Mesenchymal stem cell (in vitro differentiated cells and primary cell): Measurements from ENCODE around the gene PPP4R3C.
A peak's percentile ranks its signal among the peaks of the same experiment; 100 is the strongest.
"Not testable (repeated sequence)": the region's sequence is repeated elsewhere in the genome, so short reads cannot be mapped to it uniquely, and the experiment has no call there.

Source experiments
- DNase-seq: peaks from one replicate; pipeline ENCODE4 v3.0.0-alpha.2; 2013
- H2AFZ ChIP-seq: one replicate; pipeline ENCODE4 v1.6.1; 2013; ENCODE audit warnings: low read depth, mild to moderate bottlenecking, control low read depth, inconsistent platforms, low read length, moderate library complexity
- H2AK5ac ChIP-seq: 2 replicates; pipeline ENCODE4 v1.6.1; 2013; ENCODE audit warnings: low read length, moderate library complexity, mild to moderate bottlenecking, inconsistent platforms; ENCODE audit not compliant: severe bottlenecking
- H2BK120ac ChIP-seq: one replicate; pipeline ENCODE4 v1.6.1; 2013; ENCODE audit warnings: low read depth, mild to moderate bottlenecking, inconsistent platforms, low read length, moderate library complexity
- H2BK12ac ChIP-seq, 2 experiments: one replicate each; pipeline ENCODE4 v1.6.1; 2013; ENCODE audit warnings: inconsistent platforms in 2 of 2, low read length in 2 of 2, mild to moderate bottlenecking in 2 of 2, moderate library complexity in 2 of 2, control low read depth in 1 of 2
- H2BK15ac ChIP-seq: one replicate; pipeline ENCODE4 v1.6.1; 2013; ENCODE audit warnings: mild to moderate bottlenecking, low read depth, inconsistent platforms; ENCODE audit not compliant: poor library complexity, severe bottlenecking
- H2BK5ac ChIP-seq: 2 replicates; pipeline ENCODE4 v1.6.1; 2013; ENCODE audit warnings: low read depth, mild to moderate bottlenecking, low read length, control low read depth, inconsistent platforms; ENCODE audit not compliant: poor library complexity, severe bottlenecking
- H3K14ac ChIP-seq, 2 experiments: one replicate each; pipeline ENCODE4 v1.6.1; 2013; ENCODE audit warnings: inconsistent platforms in 2 of 2, low read length in 2 of 2, control low read depth in 1 of 2, mild to moderate bottlenecking in 1 of 2, moderate library complexity in 1 of 2
- H3K18ac ChIP-seq, 2 experiments: one replicate each; pipeline ENCODE4 v1.6.1; 2013; ENCODE audit warnings: inconsistent platforms in 2 of 2, low read length in 2 of 2, control low read depth in 1 of 2, low read depth in 1 of 2, mild to moderate bottlenecking in 1 of 2
- H3K23ac ChIP-seq, 2 experiments: one replicate each; pipeline ENCODE4 v1.6.1; 2013; ENCODE audit warnings: inconsistent platforms in 2 of 2, low read length in 2 of 2, mild to moderate bottlenecking in 2 of 2, moderate library complexity in 2 of 2, control low read depth in 1 of 2
- H3K27ac ChIP-seq: 2 replicates; pipeline ENCODE4 v1.5.1; 2013; ENCODE audit warnings: mild to moderate bottlenecking, moderate library complexity, low read length, control low read depth, inconsistent platforms; ENCODE audit not compliant: poor library complexity, severe bottlenecking
- H3K27me3 ChIP-seq, 2 experiments: 2 replicates each; pipeline versions ENCODE4 v1.6.1 to v1.7.0; 2013; ENCODE audit warnings: low read length in 2 of 2, mild to moderate bottlenecking in 2 of 2, moderate library complexity in 2 of 2, control low read depth in 1 of 2, inconsistent platforms in 1 of 2; ENCODE audit not compliant: control insufficient read depth in 1 of 2, insufficient read depth in 1 of 2
- H3K36me3 ChIP-seq, 2 experiments: 2 replicates each; pipeline versions ENCODE4 v1.6.1 to v1.7.0; 2013; ENCODE audit warnings: low read length in 2 of 2, control low read depth in 1 of 2, inconsistent platforms in 1 of 2, low read depth in 1 of 2, mild to moderate bottlenecking in 1 of 2; ENCODE audit not compliant: insufficient read depth in 2 of 2, control insufficient read depth in 1 of 2
- H3K4ac ChIP-seq, 2 experiments: one replicate each; pipeline ENCODE4 v1.6.1; 2013; ENCODE audit warnings: inconsistent platforms in 2 of 2, low read length in 2 of 2, mild to moderate bottlenecking in 2 of 2, moderate library complexity in 2 of 2, control low read depth in 1 of 2, low read depth in 1 of 2
- H3K4me1 ChIP-seq: 2 replicates; pipeline ENCODE4 v1.6.1; 2013; ENCODE audit warnings: low read depth, low read length, control low read depth; ENCODE audit not compliant: control insufficient read depth, insufficient read depth
- H3K4me2 ChIP-seq: 2 replicates; pipeline ENCODE4 v1.6.1; 2013; ENCODE audit warnings: low read length, mild to moderate bottlenecking, inconsistent platforms; ENCODE audit not compliant: poor library complexity, severe bottlenecking
- H3K4me3 ChIP-seq, 2 experiments: 2 replicates each; pipeline versions ENCODE4 v1.5.1 to v1.7.0; 2013; ENCODE audit warnings: low read length in 2 of 2, mild to moderate bottlenecking in 2 of 2, control low read depth in 1 of 2, low read depth in 1 of 2; ENCODE audit not compliant: insufficient read depth in 1 of 2
- H3K79me1 ChIP-seq: replicated peaks from 2 replicates; pipeline ENCODE4 v1.6.1; 2013; ENCODE audit warnings: mild to moderate bottlenecking, control low read depth, low read length, inconsistent platforms; ENCODE audit not compliant: poor library complexity, severe bottlenecking
- H3K9ac ChIP-seq: 2 replicates; pipeline ENCODE4 v1.7.0; 2013; ENCODE audit warnings: mild to moderate bottlenecking, low read length, moderate library complexity
- H3K9me3 ChIP-seq: 2 replicates; pipeline ENCODE4 v1.7.0; 2013; ENCODE audit warnings: mild to moderate bottlenecking, low read length; ENCODE audit not compliant: control insufficient read depth
- H4K8ac ChIP-seq: one replicate; pipeline ENCODE4 v1.6.1; 2013; ENCODE audit warnings: inconsistent platforms, mild to moderate bottlenecking, low read length, moderate library complexity
- H4K91ac ChIP-seq: one replicate; pipeline ENCODE4 v1.6.1; 2013; ENCODE audit warnings: mild to moderate bottlenecking, low read length, inconsistent platforms
- WGBS: methylation state at CpG from one replicate; pipeline ENCODE4 v1.1.7; 2013; ENCODE audit warnings: mixed read lengths; 5-methylcytosine and 5-hydroxymethylcytosine counted together

PPP4R3C gene

DNA sequence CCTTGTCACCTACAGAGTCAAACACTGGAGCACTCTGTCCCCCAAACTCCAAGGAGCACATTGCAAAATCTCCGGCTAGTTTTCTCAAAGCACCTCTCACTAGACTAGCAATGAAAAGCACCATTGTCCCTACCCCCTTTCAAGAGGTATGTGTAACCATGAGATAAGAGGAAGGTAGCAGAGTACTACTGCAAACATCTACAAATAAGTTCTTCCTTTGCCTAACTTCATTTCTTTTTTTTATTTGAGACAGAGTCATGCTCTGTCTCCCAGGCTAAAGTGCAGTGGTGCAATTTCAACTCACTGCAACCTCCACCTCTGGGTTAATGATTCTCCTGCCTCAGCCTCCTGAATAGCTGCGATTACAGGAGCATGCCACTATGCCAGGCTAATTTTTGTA lies 17.7 kb downstream of the PPP4R3C start:
- no peak overlapping the region for H3K4me3 ChIP-seq
- H2BK120ac ChIP-seq, result no peak overlapping the region
- no peak overlapping the region for H4K91ac ChIP-seq
- no peak overlapping the region for H3K4me2 ChIP-seq
- no peak overlapping the region for H3K18ac ChIP-seq
- no peak for DNase-seq
- H2AFZ ChIP-seq, result no peak overlapping the region
- H3K4ac ChIP-seq, result no peak overlapping the region
- H2BK5ac ChIP-seq, result no peak overlapping the region
- no peak overlapping the region for H3K23ac ChIP-seq
- no peaks in the 10 kb centered on the region for H3K9me3 ChIP-seq
- H3K79me1 ChIP-seq, result no peaks in the 10 kb centered on the region
- peaks cover 3% of the 10 kb centered on the region for H3K4me1 ChIP-seq
- H3K36me3 ChIP-seq, result no peaks in the 10 kb centered on the region
- H2BK12ac ChIP-seq, result no peak overlapping the region
- H3K27ac ChIP-seq, result no peak overlapping the region
- H3K27me3 ChIP-seq, result no peaks in the 10 kb centered on the region
- H4K8ac ChIP-seq, result no peak overlapping the region
- H3K14ac ChIP-seq, result no peak overlapping the region
- no peak overlapping the region for H2AK5ac ChIP-seq
- no CpG with 5 or more reads among the region's 2 CpGs for WGBS
- H3K9ac ChIP-seq, result no peak overlapping the region
- no peak overlapping the region for H2BK15ac ChIP-seq

DNA sequence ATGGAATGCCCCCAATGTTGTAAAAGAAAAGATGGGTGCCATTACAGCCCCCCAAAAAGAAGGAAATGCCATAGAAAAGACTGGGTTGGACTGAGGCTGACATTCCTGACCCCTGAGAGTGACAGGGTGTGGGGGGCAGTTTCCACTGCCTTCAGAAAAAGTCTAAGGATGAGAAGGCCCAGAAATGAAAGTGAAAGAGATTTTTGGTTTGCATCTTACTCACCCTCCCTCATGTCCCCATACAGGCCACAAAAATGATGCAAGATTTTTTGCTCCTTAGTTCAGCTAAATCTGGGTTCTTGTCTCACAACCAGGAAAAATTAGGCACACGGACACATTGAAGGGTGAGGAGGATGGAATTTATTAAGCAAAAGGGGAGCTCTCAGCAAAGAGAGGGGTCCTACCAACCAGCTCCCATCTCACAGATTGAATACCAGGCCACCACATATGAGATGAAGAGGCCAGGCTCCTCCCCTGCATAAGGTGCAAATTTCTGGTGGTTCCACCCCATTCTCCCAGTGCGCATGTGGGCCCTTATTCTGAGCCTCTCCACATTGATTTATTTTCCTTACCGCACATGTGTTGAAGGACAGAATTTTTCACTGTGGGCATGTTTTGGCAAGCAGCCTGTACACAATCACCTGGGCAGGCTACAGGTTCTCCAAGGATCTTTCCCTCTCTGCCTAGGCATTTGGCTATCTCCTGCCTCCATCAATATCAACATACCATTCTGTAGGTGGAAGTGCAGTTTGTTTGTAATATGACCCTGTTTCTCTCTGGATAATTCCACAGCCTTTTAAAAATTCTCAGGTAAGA lies 18.8 kb downstream of the PPP4R3C start:
- Histone ChIP-seq H3K23ac (no peak overlapping the region), H3K14ac (no peak overlapping the region), H3K4me2 (no peak overlapping the region), H3K9ac (no peak overlapping the region), H4K91ac (no peak overlapping the region), H3K4me1 (peaks cover 3% of the 10 kb centered on the region), H2BK15ac (no peak overlapping the region), H3K4me3 (no peak overlapping the region), H2AK5ac (no peak overlapping the region), H2BK12ac (no peak overlapping the region), H2AFZ (no peak overlapping the region), H2BK120ac (no peak overlapping the region), H3K18ac (no peak overlapping the region), H3K4ac (no peak overlapping the region), H3K27ac (no peak overlapping the region), H4K8ac (no peak overlapping the region), H3K36me3 (no peaks in the 10 kb centered on the region), H3K27me3 (no peaks in the 10 kb centered on the region), H3K9me3 (no peaks in the 10 kb centered on the region), H2BK5ac (no peak overlapping the region), H3K79me1 (no peaks in the 10 kb centered on the region)
- peak; percentile 2 for DNase-seq
- WGBS, result 50% methylated on average over 2 of the region's 3 CpGs

DNA sequence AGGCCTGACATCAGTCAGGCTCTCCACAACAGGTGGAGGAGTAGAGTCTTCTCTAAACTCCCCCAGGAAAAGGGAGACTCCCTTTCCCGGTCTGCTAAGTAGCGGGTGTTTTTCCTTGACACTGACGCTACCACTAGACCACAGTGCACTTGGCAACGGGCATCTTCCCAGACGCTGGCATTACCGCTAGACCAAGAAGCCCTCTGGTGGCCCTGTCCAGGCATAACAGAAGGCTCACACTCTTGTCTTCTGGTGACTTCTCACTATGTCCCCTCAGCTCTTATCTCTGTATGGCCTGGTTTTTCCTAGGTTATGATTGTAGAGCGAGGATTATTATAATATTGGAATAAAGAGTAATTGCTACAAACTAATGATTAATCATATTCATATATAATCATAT lies 20.7 kb downstream of the PPP4R3C start:
- H3K4me1 ChIP-seq, H2AFZ ChIP-seq, H4K91ac ChIP-seq, H2BK5ac ChIP-seq, H3K4me2 ChIP-seq, H3K14ac ChIP-seq, H3K4me3 ChIP-seq, H3K9me3 ChIP-seq, H3K79me1 ChIP-seq, H3K18ac ChIP-seq, H2BK120ac ChIP-seq, H2AK5ac ChIP-seq, H3K4ac ChIP-seq, H3K9ac ChIP-seq, H3K23ac ChIP-seq, H2BK12ac ChIP-seq, H3K27ac ChIP-seq, H3K36me3 ChIP-seq, H3K27me3 ChIP-seq, H2BK15ac ChIP-seq, H4K8ac ChIP-seq, DNase-seq: not testable (repeated sequence)
- 82% methylated on average over 6 of the region's 7 CpGs for WGBS

DNA sequence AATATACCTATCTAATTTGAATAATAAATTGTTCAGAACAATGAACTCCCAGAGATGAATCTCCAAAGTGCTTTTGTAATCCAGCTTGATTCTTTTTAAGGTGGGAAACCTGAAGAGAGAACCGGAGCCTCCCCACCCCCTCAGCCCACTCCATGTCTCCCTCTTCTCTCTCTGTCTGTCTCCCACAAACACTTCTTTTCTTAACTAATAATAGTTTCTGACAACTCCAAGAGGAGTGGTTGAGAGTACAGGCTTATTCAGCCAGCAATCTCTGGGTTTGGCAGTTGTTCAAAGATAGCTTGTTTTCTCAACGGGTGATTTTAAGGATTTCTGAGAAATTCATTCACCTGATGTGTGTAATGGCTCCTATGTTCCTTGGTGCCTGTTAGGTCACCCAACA lies 23.4 kb downstream of the PPP4R3C start:
- Histone ChIP-seq H2BK5ac (no peak overlapping the region), H3K79me1 (no peaks in the 10 kb centered on the region)
- WGBS, result 100% methylated on average over 1 of the region's 2 CpGs

More for the DNA sequence above, 23.4 kb downstream of the PPP4R3C start:
- H3K9ac ChIP-seq, result no peak overlapping the region
- no peak overlapping the region for H2BK120ac ChIP-seq
- no peak for DNase-seq
- H3K18ac ChIP-seq, result no peak overlapping the region
- no peak overlapping the region for H3K27ac ChIP-seq
- no peak overlapping the region for H2AFZ ChIP-seq
- no peak overlapping the region for H2AK5ac ChIP-seq
- H3K4me2 ChIP-seq, result no peak overlapping the region
- peaks cover 3% of the 10 kb centered on the region for H3K4me1 ChIP-seq
- no peak overlapping the region for H2BK15ac ChIP-seq
- no peaks in the 10 kb centered on the region for H3K9me3 ChIP-seq
- H3K23ac ChIP-seq, result no peak overlapping the region
- no peak overlapping the region for H4K91ac ChIP-seq
- no peak overlapping the region for H3K14ac ChIP-seq
- no peaks in the 10 kb centered on the region for H3K27me3 ChIP-seq
- no peaks in the 10 kb centered on the region for H3K36me3 ChIP-seq
- H4K8ac ChIP-seq, result no peak overlapping the region
- no peak overlapping the region for H3K4me3 ChIP-seq
- H3K4ac ChIP-seq, result no peak overlapping the region
- H2BK12ac ChIP-seq, result no peak overlapping the region
